HG03280 (cell line): ENCODE data around the gene CLEC7A.

ENCODE experiments used
- ATAC-seq: cut with Tn5 transposase; IDR thresholded peaks from one replicate; pipeline ENCODE4 v1.9.1; 2021; ENCODE audit warnings: mild to moderate bottlenecking, moderate library complexity; ENCODE audit not compliant: unreplicated experiment

The CLEC7A gene

DNA sequence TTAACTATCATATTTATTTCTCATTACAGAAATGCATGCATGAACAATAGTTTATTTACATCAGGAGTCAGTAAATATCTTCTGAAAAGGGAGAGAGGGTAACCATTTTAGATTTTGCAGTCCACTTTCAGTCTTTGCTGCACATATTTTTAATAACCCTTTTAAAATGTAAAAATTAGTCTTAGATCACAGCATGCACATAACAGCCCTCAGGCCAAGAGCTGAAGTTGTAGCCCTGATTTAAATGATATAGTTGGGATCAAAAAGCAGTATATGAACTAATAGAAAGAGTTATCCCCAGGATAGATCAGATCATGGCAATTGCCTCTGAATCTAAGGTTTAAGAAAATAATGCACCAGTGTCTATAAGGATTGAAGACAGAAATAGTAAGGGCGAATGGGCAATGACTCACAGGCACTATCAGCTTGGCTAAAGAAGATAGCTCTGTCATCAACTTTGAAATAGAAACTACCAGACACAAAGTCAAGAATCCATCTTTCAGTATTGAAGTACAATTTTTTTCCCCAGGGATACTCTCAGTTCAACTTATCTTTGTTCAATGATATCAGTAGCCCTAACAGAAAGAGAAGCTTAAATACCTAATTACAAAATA lies 13.1 kb upstream of the CLEC7A start:
- no peak for ATAC-seq

GRCh38 chr12:10140001-10140400 lies 10.0 kb upstream of the CLEC7A start:
- no peak for ATAC-seq

DNA sequence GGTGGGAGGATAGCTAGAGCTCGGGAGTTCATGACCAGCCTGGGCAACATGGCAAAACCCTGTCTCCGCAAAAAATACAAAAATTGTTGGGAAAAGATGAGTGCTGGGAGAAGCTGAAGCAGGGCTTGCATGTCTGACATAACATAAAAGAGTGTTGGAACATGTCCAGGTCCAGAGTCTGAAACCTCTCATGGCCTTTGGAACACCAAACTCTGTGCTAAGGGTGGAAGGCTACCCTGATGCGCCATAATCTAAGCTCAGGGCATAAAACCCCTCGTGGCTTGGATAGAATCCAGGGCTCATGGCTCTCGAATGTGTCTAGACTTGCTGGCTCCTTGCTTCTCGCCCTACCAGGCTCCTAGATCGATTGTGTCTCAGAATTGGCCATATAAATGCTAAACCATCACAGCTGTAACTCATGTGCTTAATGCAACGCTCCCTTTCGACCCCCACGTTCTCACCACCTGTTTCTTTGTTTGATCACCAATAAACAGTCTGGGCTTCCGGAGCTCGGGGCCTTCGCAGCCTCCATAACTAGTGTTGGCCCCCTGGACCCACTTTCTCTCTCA lies 6.7 kb upstream of the CLEC7A start:
- no peak for ATAC-seq

GRCh38 chr12:10135126-10135525 lies 5.1 kb upstream of the CLEC7A start:
- ATAC-seq = no peak

DNA sequence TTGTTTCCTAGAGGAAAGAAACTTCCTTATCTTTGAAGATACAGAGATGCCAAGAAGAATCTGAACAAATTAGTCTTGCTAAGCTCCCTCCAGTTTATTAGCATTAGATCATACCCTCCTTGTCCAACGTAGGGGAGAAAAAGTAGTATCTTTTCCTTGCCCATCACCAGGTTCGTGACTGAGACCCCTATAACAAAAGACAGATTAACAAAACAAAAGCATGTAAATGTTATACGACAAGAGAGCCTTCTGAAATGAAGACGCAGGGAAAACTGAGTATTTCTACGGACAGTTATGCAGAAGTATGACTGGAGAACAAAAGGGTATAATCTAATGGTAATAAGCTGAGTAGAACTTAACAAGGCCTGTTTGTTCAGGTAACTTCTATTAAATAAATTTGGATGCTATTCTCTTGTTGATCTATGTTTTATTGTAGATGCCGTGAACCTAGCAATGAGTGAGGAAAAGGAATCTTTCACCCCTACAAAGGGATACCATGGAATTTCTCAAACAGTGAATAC lies 2.9 kb upstream of the CLEC7A start:
- no peak for ATAC-seq

GRCh38 chr12:10131111-10131690 lies 1.2 kb upstream of the CLEC7A start:
- no peak for ATAC-seq

DNA sequence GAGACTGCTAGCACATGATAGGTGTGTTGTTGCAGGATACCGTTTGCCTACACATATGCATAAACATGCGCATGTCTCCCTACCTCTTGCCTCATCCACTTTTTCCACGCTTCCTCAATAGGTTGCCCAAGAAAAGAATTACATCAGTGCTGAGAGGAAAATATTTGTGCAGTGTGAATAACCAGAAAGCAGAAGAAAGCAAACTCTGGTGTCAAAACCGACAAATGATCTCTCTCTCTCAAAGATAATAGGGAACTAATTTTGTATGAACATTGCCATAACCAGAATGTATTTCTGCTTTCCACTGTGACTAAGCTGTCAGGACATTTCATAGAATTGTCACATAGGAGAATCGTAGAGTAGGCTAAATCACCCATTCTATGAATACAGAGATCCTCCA lies 1.3 kb downstream of the CLEC7A start:
- ATAC-seq = no peak

- ATAC-seq = no peak
These were observed 3.6 kb downstream of the CLEC7A start for GRCh38 chr12:10126413-10126812.

DNA sequence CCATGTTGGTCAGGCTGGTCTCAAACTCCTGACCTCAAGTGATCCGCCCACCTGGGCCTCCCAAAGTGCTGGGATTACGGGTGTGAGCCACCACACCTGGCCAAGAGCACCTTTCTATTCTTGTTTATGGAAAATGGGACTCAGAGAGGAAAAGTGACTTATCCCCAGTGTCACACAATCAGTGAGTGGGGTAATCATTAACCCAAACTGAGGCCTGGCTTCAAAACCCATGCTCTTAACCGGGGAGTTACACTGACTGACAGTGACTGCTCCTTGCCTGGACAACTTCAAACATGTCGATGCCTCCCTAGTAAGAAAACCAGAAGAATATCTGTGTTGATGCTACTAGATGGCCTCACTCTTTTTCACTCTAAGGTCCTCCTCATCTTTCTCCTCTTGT lies 7.3 kb downstream of the CLEC7A start:
- ATAC-seq = no peak

GRCh38 chr12:10121278-10121677 lies 8.7 kb downstream of the CLEC7A start:
- ATAC-seq = no peak

GRCh38 chr12:10119066-10119465 lies 10.9 kb downstream of the CLEC7A start:
- ATAC-seq = no peak

DNA sequence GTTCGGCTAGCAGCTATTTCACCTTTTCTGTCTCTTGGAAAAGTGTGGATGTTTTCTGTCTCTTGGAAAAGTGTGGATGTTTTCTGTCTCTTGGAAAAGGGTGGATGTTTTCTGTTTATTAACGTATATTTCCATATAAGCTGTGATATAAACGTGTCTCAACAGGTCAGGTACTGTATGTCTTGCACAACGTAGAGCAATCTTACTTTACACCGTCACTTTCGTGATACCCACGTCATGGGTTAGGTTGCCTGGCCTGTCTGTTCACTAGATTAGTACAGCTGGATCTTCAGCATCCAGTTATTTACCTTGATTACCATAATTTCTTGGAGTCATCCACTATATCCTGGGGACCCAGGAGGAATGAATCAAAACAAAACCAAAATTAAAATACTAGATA lies 14.1 kb downstream of the CLEC7A start:
- ATAC-seq = no peak

- no peak for ATAC-seq
These were observed 14.7 kb downstream of the CLEC7A start for GRCh38 chr12:10115311-10115710.

- no peak for ATAC-seq
These were observed 16.1 kb downstream of the CLEC7A start for GRCh38 chr12:10113920-10114319.

DNA sequence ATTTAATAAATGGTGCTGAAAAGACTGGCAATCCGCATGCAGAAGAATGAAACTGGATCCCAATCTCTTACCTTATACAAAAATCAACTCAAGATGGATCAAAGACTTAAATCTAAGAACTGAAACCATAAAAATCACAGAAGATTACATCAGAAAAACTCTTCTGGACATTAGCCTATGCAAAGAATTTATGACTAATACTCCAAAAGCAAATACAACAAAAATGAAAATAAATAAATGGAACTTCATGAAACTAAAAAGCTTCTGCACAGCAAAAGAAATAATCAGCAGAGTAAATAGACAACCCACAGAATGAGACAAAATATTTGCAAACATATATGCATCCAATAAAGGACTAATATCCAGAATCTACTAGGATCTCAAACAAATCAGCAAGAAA lies 16.9 kb downstream of the CLEC7A start:
- ATAC-seq = no peak

GRCh38 chr12:10111451-10111850 lies 18.5 kb downstream of the CLEC7A start:
- ATAC-seq = no peak

- no peak for ATAC-seq
These were observed 19.6 kb downstream of the CLEC7A start for GRCh38 chr12:10110256-10110844.

- ATAC-seq = no peak
These were observed 27.7 kb downstream of the CLEC7A start for GRCh38 chr12:10102322-10102721.

- ATAC-seq = no peak
These were observed 28.3 kb downstream of the CLEC7A start for GRCh38 chr12:10101648-10102220.

DNA sequence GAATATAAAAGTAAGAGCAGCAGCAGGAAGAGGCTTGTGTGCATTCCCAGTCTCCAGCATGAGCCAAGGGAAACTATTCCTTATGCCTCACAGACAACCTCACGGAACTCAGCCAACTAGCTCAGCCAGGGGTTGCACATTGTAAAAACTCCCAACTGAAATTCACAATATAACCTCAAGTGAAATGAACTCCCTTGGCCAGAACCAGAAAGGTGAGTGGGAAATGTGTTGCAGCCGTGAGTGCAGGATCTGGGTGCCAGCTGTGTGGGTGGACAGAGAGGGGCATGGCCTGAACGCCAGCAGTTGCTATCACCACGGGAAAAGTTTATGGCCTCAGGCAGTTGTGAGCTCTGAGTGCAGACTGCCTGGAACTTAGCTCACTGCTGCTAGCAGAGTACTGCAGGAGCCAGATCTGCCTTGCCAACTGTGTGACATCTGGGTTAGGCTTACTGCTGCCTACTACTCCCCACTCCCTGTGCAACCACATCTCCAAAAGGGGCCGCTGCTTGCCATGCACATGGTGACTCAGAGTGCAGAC lies 28.9 kb downstream of the CLEC7A start:
- ATAC-seq = no peak

- ATAC-seq = no peak
These were observed 31.2 kb downstream of the CLEC7A start, which contains the start of gene CLEC1A for GRCh38 chr12:10098791-10099190. Gene CLEC1A, minus strand, starts transcription at chr12:10098985. Its CDS starts 63 bp downstream, at chr12:10098922.
